Stimulated activated CD4-positive, alpha-beta T cell treated with anti-CD3 and anti-CD28 coated beads, Interleukin-12 subunit alpha, Interleukin-12 subunit beta, amount 100 ng/mL, for 4 hours (primary cell): ENCODE data around the gene CAMTA1.

ENCODE experiments used
- DNase-seq: peaks from one replicate; pipeline ENCODE4 v3.0.0-alpha.2; 2020

CAMTA1 gene

DNA sequence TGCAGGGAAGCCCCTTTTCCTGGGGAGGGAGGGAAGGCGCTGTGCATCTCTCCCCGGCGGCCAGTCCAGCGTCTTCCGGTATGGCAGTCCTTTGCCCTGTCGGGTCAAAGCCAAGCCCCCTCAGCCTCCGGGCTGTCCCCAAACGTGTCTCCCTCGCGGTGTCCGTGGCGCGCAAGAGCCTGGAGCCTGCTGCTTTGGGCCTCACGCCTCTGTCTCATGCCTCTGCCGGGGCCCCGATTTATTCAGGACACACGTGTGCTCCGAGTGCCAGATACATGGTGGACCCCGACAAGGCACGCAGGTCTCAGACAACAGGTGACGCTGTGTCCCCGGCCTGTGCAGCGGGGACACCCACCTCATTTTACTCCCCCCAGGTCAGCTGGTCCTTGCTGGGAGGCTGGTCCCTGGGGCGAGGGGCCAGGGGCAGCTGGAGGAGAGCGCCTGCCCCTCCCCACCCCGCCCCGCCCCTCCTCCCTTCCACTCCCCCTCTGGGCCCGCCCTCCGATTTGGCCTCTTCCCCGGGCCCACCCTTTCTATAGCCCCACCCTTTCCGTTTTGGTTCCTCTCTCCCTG is 176.7 kb downstream of the CAMTA1 start:
- no peak for DNase-seq

DNA sequence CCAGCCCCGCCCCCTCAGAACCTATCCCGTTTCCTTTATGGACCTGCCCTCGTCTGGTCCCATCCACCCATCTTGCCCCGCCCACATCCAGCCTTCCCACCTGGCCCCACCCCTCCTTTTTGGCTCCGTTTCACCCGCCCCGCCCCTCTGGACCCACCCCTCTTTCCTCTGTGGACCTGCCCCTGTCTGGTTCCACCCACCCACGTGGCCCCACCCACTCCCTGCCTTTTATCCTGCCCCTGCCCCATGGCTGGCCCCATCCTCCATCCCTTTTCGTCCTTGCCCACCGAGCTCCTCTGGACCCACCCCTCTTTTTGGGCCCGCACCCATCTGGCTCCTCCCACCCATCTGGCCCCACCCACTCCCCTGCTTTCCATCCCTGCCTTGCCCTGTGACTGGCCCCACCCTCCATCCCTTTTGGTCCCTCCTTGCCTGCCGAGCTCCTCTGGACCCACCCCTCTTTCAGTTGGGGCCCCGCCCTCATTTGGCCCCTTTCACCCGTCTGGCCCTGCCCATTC is 177.3 kb downstream of the CAMTA1 start:
- DNase-seq: peak; percentile 31

DNA sequence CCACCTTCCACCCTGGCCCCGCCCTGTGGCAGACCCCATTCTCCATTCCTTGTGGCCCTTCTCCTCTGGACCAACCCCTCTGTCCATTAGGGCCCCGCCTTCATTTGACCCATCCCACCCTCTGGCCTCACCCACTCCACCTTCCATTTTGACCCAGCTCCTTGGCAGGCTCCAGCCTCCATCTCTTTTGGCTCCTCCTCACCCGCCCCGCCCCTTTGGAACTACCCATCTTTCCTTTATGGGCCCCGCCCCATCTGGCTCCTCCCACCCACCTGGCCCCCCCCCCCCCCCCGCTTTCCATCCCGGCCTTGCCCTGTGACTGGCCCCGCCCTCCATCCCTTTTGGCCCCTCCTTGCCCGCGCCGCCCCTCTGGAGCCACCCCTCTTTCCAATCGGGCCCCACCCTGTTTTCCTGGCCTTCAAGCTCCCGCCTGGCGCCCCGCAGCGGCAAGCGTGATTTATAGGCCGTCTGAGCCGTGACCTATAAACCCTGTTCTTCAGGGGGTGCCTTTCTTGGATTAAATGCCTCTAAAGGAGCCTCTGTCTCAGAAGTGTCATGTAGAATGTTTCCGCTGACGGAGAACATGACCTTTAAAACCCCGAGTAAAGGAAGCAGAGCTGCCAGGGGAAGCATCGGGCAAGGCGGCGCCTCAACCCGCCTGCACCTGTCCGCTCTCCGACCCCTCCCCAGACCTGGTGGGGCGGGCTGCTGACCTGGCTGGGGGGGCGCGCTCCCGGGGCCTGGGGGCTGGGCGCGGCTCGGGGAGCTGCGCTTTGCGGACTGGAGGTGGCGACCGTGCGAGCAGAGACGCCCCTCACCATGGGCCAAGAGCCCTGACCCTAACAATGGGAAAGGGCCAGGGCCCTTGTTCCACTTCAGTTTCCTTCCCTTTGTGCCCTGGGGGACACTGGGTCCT is 178.0 kb downstream of the CAMTA1 start:
- DNase-seq: peak; percentile 51

DNA sequence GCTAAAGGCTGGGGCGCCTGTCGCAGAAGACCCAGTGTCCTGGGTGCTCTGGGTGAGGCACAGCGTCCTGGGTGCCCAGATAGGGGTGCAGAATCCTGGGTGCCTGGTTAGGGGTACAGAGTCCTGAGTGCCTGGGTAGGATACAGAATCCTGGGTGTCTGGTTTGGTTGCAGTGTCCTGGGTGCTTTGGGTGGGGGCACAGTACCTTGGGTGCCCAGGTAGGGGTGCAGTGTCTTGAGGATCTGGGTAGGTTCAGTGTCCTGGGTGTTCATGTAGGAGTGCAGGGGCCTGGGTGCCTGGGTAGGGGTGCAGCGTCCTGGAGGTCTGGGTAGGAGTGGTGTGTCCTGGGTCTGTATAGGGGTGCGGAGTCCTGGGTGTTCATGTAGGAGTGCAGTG is 178.7 kb downstream of the CAMTA1 start:
- no peak for DNase-seq

DNA sequence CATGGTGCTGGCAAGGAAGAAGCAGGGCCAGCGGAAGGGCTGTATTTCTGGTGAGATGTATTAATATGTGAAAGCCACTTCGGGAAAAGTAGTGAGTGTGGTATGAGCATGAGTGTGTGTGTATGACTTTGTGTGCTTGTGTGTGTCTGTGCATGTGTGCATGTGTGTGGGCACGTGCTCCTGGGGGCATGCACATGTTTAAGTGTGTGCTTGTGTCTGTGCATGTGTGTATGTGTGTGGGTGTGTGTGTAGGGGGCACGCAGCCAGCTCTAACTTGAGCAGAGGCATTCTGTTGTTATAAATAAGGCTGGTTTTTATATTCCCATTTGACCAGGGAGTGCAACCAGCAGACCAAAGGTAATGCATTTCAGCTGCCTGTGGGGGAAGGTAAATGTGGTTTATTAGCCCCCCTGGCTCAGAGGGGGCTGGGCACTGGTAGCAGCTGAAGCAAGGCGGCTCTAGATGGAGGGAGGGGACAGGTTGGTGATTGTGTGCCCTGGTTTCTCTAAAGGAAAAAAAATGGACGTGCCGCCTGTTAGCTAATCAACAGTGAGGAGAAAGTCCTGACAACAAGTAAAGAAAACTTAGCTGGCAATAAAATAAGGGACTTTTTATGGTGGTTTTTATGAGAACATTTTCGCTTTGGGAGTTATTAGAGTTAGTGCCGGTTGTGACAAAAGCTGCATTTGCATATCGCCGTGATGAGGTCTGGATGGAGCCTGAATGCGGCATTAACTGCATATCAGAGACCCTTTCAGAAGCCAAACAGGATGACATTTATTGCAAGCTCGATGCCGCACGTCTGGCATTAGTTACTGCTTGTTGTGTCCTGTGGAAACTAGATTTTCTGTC is 180.1 kb downstream of the CAMTA1 start:
- DNase-seq: no peak

DNA sequence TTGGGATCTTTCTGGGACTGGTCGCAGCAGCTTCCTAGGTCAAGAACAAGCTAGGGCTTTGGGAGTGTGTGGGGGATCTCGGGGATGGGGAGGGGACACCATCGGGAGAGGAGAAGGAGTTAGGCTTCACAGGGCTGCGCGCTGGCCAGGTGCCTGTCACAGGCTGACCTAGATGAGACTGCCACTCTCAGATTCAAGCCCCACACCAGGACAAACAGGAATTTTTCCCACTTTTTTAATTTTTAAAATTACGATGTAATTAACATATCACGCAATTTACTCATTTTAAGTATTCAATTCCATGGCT is 180.6 kb downstream of the CAMTA1 start:
- DNase-seq: no peak

DNA sequence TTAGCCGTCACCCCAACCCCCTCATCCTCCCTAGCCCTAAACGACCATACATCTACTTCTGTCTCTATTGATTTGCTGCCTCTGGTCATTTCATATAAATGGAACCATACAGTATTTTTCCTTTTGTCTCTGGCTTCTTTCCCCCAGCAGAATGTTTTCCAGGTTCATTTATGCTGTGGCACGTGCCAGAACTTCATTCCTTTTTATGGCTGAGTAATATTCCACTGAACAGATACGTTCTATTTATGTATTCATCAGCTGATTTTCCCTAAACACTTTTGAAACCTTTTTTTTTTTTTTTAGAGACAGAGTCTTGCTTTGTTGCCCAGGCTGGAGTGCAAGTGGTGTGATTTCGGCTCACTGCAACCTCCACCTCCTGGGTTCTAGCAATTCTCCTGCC is 181.1 kb downstream of the CAMTA1 start:
- DNase-seq: no peak

DNA sequence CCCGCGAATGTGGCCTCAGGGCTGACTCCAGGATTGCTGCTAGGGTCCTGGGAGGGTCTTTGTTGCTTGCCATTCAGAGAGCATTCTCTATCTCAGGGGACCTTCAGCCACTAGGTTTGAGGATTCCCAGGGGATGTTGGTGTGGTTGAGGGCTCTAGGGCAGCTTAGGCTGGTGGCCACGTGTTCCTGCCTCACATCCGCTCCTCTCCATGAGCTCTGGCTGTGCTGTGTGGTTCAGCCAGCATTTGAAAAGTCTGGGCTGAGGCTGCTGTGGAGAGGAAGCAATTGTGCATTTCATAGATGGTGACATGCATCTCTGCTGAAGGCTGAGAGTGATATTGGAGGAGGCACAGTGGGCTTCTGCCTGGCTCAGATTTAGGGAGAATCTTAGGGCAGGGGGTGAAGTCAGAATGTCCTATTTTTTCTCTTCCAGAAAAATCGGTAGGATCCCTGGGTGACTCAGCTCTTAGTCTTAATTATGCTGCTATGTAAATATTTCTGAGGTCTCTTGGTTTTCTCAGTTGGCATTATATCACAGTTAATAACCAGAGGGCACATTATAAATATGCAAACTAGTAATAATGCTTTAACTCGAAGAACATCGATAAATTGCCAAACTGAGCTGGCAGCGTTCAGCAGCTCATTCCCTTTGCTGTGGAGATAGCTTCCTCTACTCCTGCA is 182.3 kb downstream of the CAMTA1 start:
- DNase-seq: no peak

DNA sequence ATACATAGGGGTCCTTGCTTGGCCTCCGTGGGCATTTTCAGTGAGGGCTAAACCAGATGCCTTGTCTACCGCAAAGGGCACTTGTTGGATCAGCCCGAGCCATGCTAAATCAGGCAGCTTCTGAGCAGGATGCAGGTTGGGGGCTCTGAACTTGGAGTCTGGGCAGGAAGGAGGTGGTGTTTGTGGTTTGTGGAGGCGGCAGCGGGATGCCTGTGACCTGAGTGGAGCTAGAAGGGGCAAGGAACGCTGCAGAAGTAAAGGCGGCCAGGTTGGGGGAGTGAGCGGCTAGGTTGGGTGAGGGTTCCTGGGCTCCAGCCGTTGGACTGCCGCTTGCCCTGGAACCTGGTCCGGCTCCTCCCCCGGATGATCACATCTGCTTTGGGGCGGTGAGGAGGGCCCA is 183.9 kb downstream of the CAMTA1 start:
- no peak for DNase-seq

DNA sequence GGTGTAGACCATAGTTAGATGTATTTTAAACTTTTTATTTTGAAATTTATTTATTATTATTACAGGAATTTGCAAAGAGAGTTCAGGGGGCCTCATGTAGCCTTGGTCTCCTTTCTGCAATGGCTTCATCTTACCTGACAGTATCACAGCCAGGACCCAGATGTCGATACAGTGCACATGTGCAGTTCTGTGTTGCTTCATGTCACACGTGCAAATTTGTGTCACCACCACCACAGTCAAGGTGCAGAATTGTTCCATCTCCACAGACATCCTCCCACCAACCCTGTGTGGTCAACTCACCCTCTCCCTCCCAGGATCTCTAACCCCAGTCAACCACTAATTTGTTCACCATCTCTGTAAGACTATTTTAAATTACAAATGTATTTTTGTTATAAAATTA is 184.5 kb downstream of the CAMTA1 start:
- no peak for DNase-seq

DNA sequence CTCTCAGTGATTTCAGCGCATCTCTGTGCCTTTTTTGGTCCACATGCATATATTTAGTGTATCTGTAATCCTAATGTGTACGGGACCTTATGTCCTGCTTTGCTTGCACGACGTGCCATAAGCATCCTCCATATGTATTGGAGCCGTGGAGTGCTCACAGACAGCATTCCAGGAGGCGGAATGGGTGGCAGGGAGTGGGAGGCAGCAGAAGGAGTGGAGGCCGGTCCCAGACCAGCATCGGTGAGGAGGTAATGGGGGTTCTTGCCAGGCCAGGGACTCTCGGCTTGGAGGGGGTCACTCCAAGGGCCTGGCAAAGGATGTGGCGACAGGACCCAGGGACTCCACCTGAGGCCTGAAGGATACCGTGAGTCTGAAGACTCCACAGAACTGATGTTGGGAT is 185.0 kb downstream of the CAMTA1 start:
- DNase-seq: no peak

DNA sequence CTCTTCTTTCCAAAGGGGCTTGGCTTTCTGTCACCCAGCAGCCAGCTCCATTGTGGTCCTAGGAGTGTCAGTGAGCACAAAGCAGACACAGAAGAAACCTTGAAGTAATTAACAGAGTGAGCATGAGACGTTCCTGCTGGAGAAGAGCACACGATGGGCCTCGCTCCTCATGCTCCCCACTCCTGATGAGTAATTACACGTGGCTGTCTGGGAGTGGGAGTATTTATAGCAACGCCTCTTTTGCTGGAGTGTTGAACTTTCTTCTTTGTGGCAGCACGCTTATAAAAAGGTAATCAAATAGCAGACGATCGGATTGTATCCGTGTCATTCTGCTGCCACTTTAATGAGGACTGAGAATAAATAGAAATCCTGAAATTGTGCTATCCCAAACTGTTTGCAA is 185.8 kb downstream of the CAMTA1 start:
- no peak for DNase-seq

DNA sequence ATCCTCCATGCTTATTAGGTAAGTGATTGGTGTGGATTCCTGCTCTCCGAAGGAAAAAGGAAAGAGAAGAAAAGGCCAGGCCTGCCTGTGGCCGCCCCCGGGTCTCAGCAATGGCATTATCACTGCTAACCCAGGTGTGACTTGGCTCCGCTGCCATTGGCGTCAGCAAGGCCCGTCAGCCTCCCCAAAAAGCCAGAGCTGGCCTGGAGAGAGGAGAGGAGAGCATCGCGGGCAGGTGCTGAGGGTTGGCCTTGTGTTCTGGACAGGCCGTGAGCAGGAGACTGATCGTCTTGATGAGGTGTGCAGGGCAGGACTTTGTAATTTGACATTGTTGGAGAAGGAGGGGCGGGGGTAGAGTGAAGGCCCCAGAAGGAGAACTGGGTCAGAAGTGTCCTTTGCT is 186.4 kb downstream of the CAMTA1 start:
- DNase-seq: no peak

DNA sequence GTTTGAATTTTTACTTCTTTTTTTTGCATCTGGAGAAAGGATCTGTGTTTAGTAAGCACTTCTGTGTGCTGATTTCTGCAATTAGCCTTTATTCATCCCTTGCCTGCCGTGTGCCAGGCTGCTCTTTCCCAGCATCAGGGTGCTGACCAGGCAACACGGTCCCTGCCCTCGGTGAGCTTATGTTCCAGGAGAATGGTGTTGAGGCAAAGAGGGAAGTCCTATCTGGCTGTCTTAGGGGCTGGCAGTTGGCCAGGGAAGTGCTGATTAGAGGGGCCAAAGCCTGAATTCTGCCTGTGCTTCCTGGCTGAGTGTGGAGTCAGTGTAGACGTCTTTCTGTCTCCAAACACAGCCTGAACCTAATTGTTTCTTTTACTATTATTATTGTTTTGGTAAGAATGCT is 187.1 kb downstream of the CAMTA1 start:
- DNase-seq: no peak

DNA sequence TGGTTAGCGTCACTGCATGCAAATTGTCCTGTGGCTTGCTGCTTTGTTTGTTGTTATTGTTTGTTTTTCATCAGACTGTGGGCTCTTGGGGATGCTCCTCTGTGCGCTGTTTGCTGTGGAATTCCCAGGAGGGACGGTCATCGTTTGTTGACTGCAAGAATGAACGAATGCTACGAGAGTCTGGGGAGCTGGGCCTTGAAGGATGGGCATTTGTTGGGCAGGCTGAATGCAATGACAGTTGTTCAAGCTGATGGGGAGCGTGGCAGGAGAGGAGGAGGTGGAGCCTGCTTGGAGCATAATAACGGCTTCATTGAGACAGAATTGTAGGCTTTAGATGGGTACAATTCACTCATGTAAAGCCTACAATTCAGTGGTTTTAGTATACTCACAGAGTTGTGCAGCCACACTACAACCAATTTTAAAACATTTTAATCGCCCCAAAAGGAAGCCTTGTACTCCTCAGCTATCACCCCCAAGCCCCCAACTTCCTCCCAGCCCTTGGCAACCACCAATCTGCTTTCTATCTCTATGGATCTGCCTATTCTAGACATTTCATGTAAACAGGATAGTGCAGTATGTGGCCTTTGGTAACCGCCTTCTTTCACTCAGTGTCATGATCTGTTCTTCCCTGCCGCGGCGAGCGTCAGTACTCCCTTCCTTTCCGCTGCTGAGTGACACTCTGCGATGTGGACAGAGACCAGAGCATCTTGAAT is 190.2 kb downstream of the CAMTA1 start:
- DNase-seq: no peak

DNA sequence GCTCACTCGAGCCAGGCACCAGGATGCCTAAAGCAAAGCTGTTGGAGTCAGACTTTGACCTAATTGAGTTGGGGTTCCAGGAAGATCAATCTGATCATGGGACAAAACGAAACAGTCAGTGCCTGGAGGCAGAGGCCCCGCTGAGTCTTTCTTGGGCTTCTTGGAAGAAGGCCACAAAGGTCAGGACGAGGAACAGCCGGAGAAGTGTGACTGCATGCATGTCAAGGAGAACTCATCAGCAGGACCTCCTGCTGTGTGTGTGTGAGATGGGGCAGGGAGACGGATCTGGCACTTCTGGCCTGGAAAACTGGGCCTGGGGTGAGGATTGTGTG is 190.8 kb downstream of the CAMTA1 start:
- DNase-seq: no peak

DNA sequence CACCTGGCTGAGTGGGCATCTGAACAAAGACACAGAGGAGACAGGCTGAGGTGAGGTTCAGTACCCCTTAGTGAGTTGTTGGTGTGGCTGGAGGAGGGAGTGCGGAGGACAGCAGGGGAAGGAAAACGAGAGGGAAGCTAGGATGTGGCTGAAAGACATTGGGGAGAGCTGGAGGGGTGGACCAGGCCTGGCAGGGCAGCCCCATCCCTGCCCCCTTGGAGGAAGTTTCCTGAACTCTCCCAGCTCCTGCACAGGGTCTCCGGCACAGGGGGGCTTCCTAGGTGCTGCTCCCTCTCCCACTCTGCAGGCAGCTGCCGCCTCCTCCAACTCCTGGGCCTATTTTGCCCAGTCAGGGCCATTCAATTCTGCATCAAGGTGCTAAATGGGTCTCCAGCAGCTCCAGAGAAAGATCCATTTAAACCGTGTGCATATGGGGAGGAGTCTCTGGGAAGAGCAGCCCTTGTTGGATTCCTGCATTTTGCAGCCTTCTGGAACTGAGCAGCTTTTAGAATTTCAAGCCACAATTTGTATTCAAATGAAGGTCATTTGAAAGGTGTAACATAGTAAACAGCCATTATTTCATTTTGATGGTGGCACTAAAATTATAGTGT is 193.9 kb downstream of the CAMTA1 start:
- no peak for DNase-seq

DNA sequence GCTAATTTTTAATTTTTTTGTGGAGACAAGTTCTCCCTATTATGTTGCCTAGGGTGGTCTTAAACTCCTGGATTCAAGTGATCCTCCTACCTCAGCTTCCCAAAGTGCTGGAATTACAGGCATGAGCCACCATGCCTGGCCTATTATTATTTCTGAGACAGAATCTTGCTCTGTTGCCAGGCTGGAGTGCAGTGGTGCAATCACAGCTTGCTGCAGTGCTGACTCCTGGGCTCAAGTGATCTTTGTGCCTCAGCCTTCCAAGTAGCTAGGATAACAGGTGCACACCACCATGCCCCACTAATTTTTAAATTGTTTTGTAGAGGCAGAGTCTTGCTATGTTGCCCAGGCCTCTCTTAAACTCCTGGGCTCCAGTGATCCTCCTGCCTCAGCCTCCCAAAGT is 196.3 kb downstream of the CAMTA1 start:
- DNase-seq: no peak

DNA sequence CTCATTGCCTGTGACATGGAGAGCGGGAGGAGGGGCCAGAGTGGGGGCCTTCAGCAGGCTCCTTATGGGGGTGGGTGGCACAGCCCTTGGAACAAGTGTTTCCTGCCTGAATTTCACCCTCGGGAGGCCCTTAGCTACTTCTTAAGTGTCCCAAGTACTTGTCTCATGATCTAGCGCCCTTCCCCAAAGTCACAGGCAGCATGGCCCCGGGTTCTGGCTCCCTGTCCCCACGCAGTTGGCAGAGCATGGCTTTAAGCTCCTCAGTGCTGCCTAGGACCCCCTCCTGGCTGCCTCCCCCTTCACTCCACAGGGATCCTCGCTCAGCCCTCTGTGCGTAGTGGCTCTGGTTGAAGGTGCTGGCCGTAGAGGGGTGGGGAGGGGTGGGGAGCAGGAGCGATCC is 197.2 kb downstream of the CAMTA1 start:
- no peak for DNase-seq

DNA sequence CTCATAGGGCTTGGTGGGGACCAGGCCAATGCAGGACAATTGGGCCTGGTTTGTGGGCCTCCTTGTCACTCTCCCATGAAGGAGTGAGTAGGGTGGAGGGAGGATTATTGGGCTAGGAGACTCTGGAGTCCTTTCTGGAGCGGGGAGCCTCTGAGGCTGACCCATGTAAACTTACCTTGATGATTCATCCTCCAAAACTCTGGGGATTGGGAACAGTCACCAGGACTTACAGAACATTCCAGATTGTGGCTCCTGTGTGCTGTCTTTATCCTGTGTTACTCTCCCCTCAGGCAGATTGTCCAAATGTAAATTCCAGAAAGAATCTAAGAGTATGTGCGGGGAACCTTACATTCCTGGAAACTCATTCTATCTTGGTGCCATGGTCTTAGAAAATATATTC is 197.6 kb downstream of the CAMTA1 start:
- DNase-seq: no peak

DNA sequence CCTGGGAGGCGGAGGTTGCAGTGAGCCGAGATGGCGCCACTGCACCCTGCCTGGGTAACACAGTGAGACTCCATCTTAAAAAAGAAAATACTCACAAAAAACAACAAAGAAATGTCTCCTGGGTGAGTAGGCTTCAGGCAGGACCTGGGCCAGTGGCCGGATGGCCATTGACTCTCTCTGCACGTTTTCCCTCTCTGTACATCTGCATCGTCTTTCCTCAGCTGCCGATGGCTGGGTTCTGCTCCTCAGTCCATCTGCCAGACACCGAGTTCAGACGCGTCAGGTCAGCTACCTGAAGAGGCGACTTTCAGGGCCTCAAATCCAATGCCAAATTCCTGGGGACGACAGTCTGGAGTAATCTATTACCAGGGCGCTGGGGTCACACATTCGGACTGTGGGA is 199.3 kb downstream of the CAMTA1 start:
- DNase-seq: no peak

DNA sequence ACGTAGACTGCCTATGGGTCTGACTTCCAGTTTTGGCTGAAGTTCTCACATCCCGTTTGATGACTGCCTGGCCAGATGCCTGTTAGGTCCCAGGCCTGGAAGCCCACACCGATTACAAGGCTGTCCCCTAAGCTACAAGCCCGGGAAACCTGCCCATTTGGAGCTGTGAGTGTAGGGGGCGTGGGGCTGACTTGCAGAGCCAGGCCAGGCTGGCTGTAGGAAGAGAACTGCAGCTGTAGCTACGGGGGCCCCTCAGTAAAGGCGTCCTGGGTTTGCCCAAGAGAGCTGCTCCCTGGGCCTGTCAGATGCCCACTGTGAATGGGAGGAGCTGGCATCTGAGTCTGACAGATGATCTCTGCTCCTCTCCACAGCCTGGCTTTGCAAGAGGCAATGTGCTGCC is 199.7 kb downstream of the CAMTA1 start:
- no peak for DNase-seq
